Stimulated activated CD4-positive, alpha-beta T cell treated with anti-CD3 and anti-CD28 coated beads, Interleukin-15, amount 100 ng/mL, for 48 hours (primary cell): ENCODE measurements around the gene MEOX1.

Source experiments
- DNase-seq, 2 donors: peaks; one replicate each; pipeline ENCODE4 v3.0.0-alpha.2; 2020; ENCODE audit warnings: low read depth in 2 of 2

Gene MEOX1

DNA sequence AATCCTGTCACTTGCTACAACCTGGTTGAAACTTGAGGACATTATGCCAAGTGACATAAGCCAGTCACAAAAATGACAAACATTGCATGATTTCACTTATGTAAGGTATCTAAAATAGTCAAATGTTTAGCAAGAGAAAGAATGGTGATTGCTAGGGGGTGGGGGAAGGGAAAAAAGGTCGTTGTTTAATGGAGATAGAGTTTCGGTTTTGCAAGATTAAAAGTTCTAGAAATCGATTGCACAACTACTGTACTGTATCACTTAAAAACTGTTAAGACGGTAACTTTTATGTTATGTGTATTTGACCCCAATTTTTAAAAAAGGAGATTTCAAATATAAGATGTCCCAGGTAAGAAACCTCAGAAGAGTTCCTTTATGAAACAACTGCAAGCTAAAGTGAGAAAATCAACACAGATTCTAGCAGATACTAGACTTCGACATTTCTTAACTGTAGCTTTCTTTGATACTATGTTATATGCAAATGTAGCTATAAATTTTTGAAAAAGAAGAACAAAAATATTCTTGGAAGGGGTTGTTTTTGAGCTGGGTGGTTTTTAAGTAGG is 5.9 kb downstream of the MEOX1 start:
- DNase-seq: no peak

DNA sequence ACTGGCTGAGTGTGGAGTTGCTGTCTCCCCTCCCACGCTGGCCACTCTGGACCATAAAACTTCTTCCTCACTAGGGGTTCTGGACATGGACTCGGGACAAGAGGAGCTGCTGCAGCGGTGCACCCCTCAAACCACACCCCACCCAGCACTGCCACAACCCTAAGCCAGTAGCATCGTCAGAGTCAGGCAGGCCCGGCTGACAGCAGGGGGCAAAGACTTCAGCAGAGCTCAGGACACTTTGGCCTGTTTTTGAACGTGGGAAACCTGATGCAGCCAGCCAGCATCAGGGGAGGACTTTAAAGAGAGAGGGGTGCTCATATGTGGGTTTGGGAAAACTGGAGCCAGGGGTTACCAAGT is 9.6 kb downstream of the MEOX1 start:
- DNase-seq: no peak

DNA sequence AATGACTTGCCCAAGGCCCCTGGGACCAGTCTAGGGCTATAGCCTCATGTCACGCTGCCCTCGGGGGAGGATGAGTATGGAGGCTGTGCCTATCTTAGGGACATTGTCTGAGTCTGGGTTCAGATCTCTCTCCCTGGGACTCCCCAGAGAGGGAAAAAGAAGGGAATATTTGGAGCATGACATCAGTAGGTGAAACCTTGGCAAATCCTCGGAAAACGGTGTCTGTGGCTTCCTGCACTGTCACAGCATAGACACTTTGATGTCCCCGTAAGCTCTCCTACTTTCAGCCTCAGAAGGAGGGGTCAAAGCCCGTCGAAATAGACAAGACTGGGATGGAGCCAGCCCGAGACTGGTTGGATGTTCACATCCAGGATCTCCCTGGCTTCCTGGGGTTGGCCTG is 11.3 kb downstream of the MEOX1 start:
- DNase-seq: no peak

DNA sequence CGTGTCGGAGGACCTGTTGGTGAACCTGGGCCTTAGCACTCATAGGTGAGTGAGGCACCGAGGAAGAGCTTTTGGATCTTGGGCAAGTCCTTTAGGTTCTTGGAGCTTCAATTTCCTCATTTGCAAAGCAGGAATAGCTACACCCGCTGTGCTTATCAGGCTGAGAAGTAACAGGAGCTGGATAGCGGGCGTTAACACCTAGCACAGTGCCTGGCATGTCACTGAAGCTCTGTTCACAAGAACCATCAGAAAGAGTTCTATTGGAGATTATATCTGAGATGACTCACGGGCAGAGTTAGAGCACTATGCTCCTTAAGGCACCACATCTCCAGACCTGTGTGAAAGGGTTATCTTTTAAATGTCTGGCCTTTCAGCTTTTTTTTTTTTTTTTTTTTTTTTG is 12.8 kb downstream of the MEOX1 start:
- no peak for DNase-seq

DNA sequence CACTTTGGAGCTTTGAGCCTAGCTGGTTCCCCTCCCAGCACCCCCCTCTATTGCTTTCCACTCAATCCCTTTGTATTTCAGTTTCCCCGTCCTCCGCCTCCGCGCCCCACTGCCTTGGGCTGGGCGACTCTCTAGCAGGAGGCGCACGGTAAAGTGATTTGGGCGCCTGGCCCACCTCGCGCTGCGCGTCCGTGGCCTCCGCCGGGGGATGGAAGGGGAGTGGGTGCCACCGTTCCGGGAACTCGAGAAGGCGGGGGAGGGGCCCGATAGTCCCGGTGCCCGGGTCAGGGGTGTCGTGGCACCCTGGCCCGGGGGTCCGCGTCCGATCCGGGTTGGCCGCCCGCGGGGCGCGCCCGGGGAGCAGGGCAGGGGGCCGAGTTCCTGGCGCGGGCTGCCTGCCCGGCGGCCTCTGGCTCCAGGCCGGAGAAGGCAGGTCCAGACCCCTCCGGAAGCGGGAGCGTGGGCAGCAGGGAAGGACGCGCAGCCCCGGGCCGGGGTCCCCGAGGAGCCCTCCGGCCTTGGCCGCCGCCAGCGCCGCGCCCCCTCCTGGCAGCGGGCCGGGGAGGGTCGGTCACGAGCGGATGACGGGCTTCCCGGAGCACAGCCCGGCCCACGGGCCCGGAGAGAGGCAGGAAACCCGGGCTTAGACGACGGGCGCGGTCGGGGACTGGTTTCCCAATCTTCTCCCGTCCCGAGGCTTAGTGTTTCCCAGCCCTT is 15.8 kb downstream of the MEOX1 start:
- no peak for DNase-seq

DNA sequence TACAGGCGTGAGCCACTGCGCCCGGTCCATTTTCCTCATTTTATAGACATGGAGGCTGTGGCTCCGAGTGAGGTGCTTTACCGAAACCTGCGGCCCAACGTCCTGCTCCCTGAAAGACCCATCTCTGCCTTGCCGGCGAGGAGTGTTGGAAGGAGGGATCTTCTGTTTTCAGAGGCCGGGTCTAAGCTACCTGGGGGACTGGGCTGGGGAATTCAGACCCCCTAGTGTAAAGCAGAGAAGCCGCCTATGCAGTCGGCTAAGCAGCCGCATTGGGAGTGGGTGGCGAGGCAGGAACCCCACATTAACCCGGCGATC is 16.3 kb downstream of the MEOX1 start:
- DNase-seq: no peak

DNA sequence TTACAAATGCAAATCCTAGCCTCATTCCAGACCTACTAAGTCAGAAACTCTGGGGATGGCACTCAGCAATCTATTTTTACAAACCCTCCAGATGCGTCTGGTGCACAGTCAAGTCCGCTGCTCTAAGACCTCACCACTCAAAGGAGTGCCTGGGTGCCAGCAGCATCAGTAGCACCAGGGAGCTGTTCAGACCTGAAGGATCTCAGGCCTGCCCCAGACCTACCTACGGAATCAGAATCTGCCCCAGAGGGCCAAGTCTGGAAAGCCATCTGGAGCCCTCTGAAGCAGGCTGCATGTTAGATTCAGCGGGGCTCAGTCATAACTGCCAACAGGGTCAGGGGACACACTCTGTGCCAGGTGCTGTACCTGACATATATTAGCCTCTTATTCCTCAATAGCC is 17.6 kb downstream of the MEOX1 start:
- no peak for DNase-seq

DNA sequence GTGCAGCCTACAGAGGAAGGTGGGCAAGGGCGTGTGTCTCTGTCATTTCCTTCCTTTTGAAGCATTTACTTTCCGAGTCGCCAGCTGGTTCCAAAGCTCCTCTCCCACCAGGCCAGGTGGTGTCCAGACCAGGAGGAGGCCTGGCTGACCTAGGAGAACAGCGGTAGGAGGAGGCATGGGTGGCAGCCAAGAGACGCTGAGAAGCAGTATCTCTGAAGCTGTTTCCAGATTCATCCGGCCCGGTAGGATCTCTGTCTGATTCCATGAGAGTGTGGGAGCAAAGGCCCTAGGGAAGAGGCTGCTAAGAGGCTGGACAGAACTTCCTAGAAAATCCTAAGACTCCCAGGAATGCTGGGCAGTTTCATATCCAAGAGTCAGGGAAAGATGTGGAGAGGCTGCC is 20.3 kb downstream of the MEOX1 start:
- DNase-seq: no peak

DNA sequence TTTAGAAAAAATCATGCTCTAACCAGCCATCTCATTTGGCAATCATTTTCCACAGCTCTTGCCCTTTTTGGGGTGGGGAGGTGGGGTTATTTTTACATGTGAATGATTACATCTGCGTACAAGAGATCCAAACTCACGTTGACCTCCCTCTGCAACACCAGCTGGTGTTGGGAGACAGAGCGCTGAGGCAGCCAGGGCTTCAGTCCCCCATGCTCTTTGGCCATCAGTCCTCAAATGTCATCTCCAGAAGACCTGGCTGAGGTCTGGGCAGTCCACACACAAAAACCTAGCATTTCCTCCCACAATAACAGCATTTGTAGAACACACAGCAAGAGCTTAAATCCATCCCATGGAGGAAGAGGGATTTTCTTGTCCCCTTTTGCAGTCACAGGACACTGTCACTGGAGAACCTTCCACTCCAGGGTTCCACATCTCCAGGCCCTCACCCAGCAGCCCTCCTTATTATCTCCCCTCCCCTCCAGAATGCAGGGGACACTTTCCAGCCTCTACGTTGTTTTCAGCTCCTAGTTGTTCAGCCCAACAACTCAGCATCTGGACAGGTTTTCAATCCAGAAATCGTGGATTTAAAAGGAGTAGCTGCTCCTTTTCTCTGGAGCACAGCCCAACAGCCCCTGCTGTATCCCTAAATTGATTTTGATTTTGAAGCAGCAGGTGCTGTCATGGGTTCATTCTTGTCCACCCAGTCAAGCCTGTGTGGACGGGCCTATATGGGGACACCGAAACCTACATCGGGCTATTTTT is 21.1 kb downstream of the MEOX1 start:
- no peak for DNase-seq

DNA sequence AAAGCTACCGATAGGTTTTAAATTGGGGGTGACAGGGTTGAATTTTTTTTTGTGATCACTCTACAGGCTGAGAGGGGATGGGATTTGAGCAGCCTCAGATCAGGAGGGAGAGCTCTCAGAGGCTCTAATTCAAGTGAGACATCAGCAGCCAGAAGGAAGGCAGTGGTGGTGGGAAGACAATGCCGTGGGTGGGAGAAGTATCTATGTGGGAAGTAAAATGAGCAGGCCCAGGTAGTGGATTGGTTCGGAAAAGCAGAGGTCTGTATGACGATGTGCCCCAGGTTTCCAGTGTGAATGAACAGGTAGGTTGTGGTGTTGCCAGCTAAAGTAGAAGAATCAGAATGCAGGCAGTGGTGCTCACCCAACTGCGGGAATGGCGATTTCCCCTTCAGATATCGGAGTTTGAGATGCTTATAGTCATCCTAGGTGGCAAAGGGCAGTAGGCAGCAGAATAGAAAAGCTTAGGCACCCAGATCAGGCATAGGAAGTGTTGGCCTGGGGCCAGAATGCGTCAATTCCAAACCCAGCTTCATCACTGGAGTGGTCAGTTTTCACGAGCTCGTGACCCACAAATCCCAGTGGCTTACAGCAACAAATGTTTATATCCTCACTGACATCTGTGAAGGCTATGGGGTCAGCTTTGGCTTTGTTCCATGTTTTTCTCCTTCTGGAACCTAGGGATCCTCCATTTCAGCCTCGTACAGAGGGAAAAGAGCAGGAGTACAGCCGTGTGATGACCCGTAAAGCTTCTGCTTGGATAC is 24.0 kb downstream of the MEOX1 start:
- DNase-seq: no peak

DNA sequence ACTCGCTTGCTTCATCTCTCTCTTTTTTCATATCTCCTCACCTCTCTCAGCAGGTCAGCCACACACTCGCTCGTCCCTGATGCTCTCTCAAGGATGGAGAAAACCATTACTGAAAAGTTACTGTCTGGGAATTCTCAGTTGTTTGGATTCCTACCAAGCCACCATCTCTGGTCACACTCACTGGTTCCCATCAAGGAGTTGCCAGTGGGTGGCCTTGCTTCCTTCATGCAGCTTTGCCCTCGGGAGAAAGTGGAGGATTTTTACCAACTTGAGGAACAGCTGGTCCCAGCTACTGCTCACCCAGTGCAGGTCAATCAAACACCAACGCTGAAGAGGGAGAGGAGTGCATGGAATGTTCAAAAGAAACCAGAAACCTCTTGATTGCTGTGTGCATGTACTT is 25.3 kb downstream of the MEOX1 start:
- DNase-seq: no peak

DNA sequence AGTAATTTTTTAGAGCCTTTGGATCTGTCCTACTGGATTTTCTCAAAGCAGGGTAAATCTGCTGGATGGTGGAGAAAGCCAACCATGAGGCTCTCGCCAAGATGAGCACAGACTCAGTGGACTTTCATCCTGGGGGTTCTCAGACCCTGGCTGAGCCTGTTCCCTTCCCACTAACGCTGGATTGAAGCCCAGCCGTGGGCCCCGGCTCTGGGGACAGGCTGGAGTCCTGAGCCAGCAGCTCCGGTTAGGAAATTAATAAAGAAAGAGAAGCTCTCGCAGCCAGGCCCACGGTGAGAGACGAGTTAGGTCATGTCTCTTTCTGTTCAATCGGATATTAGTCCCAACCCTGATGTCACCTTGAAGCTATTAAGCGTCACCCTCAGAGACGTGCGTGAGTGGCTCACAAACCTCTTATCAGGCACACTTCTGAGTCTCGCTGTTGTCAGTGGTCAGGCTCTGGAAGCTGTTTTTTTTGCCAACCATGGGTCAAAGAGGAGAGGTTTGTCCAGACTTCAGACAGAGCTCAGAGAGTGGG is 27.1 kb downstream of the MEOX1 start:
- no peak for DNase-seq

DNA sequence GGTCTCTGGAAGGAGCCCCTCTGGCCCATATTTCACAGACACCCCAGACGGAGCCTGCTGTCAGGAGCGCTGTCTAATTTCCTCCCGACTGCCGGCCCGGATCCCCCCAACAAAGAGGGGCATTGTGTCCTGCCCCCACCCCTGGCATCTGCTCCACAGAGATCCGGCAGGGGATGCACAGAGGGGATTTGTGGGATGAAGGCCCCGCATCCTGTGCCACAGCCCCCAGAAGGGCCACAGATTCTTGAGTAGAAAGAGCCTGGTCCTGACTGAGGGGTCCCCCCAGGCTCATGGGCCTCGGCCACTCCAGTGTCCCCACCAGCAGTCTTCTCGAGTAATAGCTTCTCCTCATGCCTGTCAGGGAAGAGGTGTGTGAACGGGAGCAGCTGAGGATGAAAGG is 29.5 kb downstream of the MEOX1 start:
- no peak for DNase-seq

DNA sequence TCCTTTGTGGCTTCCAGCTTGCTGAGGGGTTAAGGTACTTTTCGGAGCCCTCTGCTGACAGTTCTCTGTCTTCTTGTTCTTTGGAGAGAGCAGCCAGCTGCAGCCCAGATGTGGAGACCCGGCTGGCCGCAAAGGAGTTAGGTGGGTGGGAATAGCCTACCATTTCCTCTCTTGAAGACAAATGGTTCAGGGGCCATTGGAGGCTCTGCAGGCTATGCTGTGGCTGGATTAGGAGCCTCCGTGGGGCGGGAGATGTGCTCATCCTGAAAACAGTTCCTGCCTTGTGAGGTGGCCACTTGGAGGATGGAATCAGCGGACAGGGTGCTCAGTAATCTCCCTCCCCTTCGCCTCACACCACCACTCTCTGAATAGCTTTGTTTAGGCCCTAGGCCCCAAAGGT is 30.3 kb downstream of the MEOX1 start:
- DNase-seq: no peak

DNA sequence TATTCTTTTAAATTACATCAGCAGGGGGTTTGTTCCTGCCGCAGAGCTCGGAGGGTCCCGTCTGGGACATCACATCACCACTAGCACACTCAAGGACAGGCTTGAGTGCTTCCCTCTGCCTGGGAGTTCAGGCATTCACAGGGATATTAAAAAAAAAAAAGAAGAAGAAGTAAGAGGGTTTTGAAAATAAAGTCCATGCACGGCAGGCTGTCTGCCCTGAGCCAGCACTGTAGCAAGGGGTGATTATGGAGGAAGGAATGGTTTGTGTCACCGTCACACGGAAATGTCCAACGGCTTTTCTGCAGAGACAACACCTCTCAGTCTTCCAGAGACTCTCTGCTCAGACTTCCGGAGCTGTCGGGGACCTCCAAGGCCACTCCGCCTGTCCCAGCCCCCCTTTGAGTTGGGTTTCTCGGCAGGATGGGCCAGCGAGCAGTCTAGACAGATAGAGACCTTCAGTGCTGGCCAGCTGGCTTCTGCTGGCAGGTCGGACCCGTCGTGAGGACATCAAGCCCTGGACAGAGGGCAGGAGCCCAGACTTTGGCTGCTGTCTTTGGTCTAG is 33.6 kb downstream of the MEOX1 start:
- no peak for DNase-seq

DNA sequence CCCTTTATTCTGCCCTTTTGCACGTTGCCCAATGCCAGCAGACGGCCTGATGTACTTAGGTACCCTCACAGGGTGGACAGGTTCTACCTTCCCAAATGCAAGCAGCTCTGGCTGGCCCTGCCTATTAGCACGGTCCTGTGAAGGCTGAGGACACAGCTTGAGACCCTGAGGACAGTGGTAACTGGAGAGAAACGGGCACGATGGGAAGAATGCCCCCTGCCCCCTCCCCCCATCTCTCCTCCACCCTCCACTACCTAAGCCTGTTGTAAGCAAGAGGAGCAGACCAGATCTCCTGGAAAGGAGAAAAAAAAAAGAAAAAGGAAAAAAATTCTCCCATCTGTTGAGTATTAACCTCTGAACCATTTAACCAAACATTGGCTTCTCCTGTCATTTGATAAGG is 34.1 kb downstream of the MEOX1 start:
- no peak for DNase-seq

DNA sequence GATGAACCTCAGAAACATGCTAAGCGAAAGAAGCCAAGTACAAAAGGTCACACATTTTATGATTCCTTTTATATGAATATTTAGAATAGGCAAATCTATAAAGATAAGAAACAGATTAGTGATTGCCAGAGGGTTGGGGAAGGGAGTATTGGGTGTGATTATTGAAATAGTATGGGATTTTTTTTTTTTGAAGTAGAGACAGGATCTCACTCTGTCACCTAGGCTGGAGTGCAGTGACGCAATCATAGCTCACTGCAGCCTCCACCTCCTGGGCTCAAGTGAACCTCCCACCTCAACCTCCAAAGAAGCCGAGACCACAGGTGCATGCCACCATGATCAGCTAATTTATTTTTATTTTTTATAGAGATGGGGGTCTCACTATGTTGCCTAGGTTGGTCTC is 35.7 kb downstream of the MEOX1 start:
- DNase-seq: no peak

DNA sequence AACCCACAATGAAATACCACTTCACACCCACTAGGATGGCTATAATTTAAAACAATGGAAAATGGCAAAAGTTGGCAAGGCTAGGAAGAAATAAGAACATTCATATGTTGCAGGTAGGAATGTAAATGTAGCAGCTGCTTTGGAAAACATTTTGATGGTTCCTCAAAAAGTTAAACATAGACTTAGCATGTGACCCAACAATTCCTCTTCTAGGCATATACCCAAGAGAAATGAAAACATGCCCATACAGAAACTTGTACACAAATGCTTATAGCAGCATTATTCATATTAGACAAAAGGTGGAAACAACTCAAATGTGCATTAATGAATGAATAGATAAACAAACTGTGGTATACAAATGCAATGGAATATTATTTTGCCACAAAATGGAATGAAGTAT is 36.1 kb downstream of the MEOX1 start:
- DNase-seq: no peak

DNA sequence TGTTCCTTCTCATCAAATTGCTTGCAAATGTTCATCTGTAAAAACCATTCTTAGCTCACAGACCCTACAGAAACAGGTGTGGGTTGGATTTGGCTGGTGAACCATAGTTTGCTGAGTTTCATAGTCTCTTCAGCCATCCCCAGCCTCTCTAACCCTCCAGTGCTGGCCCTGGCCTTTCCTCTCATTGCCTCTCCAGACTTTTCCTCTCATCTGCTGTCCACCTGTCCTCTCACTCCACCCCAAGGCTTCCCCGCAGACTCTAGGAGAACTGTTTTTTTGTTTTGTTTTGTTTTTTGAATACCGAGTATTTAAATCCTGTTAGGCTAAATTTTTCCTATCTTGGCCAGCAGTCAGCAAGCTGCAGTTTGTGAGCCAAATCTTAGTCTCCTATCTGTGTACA is 41.1 kb downstream of the MEOX1 start:
- no peak for DNase-seq

DNA sequence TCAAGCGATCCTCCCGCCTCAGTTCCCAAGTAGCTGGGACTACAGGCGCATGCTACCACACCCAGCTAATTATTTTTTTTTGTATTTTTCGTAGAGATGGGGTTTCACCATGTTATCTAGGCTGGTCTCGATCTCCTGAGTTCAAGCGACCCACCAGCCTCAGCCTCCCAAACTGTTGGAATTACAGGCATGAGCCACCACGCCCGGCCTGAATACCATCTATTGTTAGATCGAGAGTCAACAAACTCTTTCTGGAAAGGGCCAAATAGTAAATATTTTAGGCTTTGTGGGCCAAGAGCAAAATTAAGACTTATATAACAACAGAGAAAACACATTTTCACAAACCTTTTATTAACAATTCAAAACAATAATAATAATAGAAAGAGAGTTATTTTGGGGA is 41.6 kb downstream of the MEOX1 start:
- no peak for DNase-seq

DNA sequence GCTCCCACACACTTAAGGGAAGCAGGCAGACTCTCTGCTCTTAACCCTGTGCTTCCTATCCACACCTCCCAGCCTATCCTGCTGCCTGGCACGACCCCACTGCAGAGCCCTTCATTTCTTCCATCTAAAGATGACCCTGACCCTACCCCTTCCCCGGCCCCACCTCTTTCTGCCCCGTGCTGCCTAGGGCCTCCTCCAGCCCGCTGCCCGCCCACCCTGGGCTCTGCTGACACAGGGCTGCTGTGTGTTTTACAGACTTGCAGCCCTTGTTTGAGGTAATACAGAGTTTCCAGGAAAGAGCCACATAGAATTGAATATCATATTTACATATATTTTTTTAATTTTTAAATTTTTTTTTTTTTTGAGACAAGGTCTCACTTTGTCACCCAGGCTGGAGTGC is 42.0 kb downstream of the MEOX1 start:
- DNase-seq: no peak

DNA sequence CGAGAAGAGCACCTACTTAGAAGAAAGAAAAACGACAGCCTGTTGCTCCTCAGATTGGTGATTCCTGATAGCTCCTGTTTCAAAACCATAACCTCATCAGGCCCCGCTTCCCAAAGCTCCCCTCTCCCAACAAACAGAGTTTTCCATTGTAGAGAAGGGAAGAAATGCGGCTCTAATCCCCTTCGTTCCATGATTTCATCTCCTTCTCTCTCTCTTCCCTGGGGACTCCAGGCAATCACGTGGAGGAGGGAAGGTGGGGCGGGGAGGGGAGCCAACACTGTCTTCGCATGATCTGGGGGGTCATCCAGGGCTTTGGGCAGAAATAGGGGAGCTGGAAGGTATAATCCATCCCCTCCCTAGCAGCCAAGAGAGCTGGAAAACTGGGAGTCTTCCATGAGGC is 43.4 kb downstream of the MEOX1 start:
- DNase-seq: no peak
